Testis (tissue), 2 donors: ENCODE data around the gene MLF2.

Experiments used
- POLR2A ChIP-seq: fragments of 450-650 bp; IDR thresholded peaks from one replicate; pipeline ENCODE4 v1.6.1; 2017; ENCODE audit warnings: antibody characterized with exemption, mild to moderate bottlenecking, moderate library complexity
- TF ChIP-seq, protein P1 (sequence below), 3 experiments: fragments of 450-650 bp in 2 of 3; fragments of 200-600 bp in 1 of 3; sonication (generic) in 1 of 3; IDR thresholded peaks; one replicate each; pipeline ENCODE4 v1.5.1; 2016 to 2019; ENCODE audit warnings: antibody characterized with exemption in 3 of 3, mild to moderate bottlenecking in 2 of 3, moderate library complexity in 1 of 3

DNA sequence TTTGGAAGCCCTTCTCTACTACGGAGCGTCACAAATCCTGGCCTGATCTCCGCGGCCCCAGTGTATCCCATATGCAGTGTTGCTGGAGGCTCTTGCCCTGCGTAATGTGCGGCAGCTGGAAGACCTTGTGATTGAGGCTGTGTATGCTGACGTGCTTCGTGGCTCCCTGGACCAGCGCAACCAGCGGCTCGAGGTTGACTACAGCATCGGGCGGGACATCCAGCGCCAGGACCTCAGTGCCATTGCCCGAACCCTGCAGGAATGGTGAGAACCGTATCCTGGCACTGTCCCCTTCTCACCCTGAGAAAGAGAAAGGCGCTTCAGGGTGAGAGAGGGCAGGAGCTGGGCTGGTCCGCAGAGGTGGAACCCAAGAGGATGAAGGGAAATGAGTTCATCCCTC lies 23.8 kb downstream of the MLF2 start:
- no peak for TF ChIP-seq POLR2A
- TF ChIP-seq, protein P1, sequence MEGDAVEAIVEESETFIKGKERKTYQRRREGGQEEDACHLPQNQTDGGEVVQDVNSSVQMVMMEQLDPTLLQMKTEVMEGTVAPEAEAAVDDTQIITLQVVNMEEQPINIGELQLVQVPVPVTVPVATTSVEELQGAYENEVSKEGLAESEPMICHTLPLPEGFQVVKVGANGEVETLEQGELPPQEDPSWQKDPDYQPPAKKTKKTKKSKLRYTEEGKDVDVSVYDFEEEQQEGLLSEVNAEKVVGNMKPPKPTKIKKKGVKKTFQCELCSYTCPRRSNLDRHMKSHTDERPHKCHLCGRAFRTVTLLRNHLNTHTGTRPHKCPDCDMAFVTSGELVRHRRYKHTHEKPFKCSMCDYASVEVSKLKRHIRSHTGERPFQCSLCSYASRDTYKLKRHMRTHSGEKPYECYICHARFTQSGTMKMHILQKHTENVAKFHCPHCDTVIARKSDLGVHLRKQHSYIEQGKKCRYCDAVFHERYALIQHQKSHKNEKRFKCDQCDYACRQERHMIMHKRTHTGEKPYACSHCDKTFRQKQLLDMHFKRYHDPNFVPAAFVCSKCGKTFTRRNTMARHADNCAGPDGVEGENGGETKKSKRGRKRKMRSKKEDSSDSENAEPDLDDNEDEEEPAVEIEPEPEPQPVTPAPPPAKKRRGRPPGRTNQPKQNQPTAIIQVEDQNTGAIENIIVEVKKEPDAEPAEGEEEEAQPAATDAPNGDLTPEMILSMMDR (IDR thresholded peaks at IDR 0.05), result no peak
